NCI-H226 (cell line): ENCODE data around the gene JADE2.
A peak's percentile ranks its signal among the peaks of the same experiment; 100 is the strongest.
"Not testable (repeated sequence)": the region's sequence is repeated elsewhere in the genome, so short reads cannot be mapped to it uniquely, and the experiment has no call there.

ENCODE experiments used
- DNase-seq: peaks from one replicate; pipeline ENCODE4 v3.0.0-alpha.2; 2015

JADE2 gene

GRCh38 chr5:134524826-134525682, at the start of gene JADE2:
TSS of gene JADE2 (plus strand) at chr5:134525670. CDS start at chr5:134535858, 10,188 bp downstream.
- DNase-seq: peak; percentile 79

- DNase-seq: no peak
Measured at GRCh38 chr5:134477462-134478245, 47.8 kb upstream of the JADE2 start.

GRCh38 chr5:134479839-134480238, 45.6 kb upstream of the JADE2 start:
- no peak for DNase-seq

- DNase-seq: no peak
Measured at GRCh38 chr5:134489227-134489944, 36.1 kb upstream of the JADE2 start.

GRCh38 chr5:134490255-134490924, 35.1 kb upstream of the JADE2 start:
- DNase-seq: no peak

- no peak for DNase-seq
Measured at GRCh38 chr5:134490925-134491271, 34.6 kb upstream of the JADE2 start.

- DNase-seq: no peak
Measured at GRCh38 chr5:134491841-134492442, 33.5 kb upstream of the JADE2 start.

- DNase-seq: no peak
Measured at GRCh38 chr5:134492568-134492967, 32.9 kb upstream of the JADE2 start.

- no peak for DNase-seq
Measured at GRCh38 chr5:134493461-134494055, 31.9 kb upstream of the JADE2 start.

GRCh38 chr5:134494780-134495179, 30.7 kb upstream of the JADE2 start:
- DNase-seq: no peak

- not testable (repeated sequence) for DNase-seq
Measured at GRCh38 chr5:134499905-134500304, 25.6 kb upstream of the JADE2 start.

- no peak for DNase-seq
Measured at GRCh38 chr5:134500699-134501430, 24.6 kb upstream of the JADE2 start.

- DNase-seq: no peak
Measured at GRCh38 chr5:134502259-134502658, 23.2 kb upstream of the JADE2 start.

- peak; percentile 99 for DNase-seq
Measured at GRCh38 chr5:134503088-134503936, 22.2 kb upstream of the JADE2 start.

GRCh38 chr5:134503937-134504437, 21.5 kb upstream of the JADE2 start:
- DNase-seq: no peak

- no peak for DNase-seq
Measured at GRCh38 chr5:134504629-134505300, 20.7 kb upstream of the JADE2 start.

- DNase-seq: peak; percentile 50
Measured at GRCh38 chr5:134506054-134507039, 19.1 kb upstream of the JADE2 start.

- no peak for DNase-seq
Measured at GRCh38 chr5:134507452-134507851, 18.0 kb upstream of the JADE2 start.
